ENCODE data around the gene RTP3.
A peak's percentile ranks its signal among the peaks of the same experiment; 100 is the strongest.
"Not testable (repeated sequence)": the region's sequence is repeated elsewhere in the genome, so short reads cannot be mapped to it uniquely, and the experiment has no call there.

Gene RTP3

GRCh38 chr3:46519952-46520351, 22.2 kb downstream of the RTP3 start:
- no peak for DNase-seq (ENCODE audit: low read depth, low spot score)

- no peak for DNase-seq (ENCODE audit: low read depth, low spot score)
These were observed 22.8 kb downstream of the RTP3 start for GRCh38 chr3:46520531-46520930.

GRCh38 chr3:46521096-46521495, 23.3 kb downstream of the RTP3 start:
- DNase-seq (ENCODE audit: low read depth, low spot score), result no peak

GRCh38 chr3:46522201-46522600, 24.4 kb downstream of the RTP3 start:
- DNase-seq (ENCODE audit: low read depth, low spot score), result not testable (repeated sequence)

GRCh38 chr3:46523556-46523955, 25.8 kb downstream of the RTP3 start:
- DNase-seq (ENCODE audit: low read depth, low spot score), result no peak

- no peak for DNase-seq (ENCODE audit: low read depth, low spot score)
These were observed 26.2 kb downstream of the RTP3 start for GRCh38 chr3:46524008-46524407.

- DNase-seq (ENCODE audit: low read depth, low spot score), result no peak
These were observed 27.1 kb downstream of the RTP3 start for GRCh38 chr3:46524832-46525231.

- DNase-seq (ENCODE audit: low read depth, low spot score), result no peak
These were observed 29.5 kb downstream of the RTP3 start for GRCh38 chr3:46527239-46527638.

- DNase-seq (ENCODE audit: low read depth, low spot score), result no peak
These were observed 35.3 kb downstream of the RTP3 start for GRCh38 chr3:46533091-46533490.

- DNase-seq (ENCODE audit: low read depth, low spot score), result no peak
These were observed 38.0 kb downstream of the RTP3 start for GRCh38 chr3:46535746-46536145.

- DNase-seq (ENCODE audit: low read depth, low spot score), result no peak
These were observed 39.0 kb downstream of the RTP3 start for GRCh38 chr3:46536758-46537157.

- no peak for DNase-seq (ENCODE audit: low read depth, low spot score)
These were observed 39.5 kb downstream of the RTP3 start for GRCh38 chr3:46537316-46537715.

GRCh38 chr3:46537779-46538178, 40.0 kb downstream of the RTP3 start:
- DNase-seq (ENCODE audit: low read depth, low spot score), result no peak

- not testable (repeated sequence) for DNase-seq (ENCODE audit: low read depth, low spot score)
These were observed 40.6 kb downstream of the RTP3 start for GRCh38 chr3:46538425-46538802.

GRCh38 chr3:46538803-46539442, 41.1 kb downstream of the RTP3 start:
- peak; percentile 70 for DNase-seq (ENCODE audit: low read depth, low spot score)

- DNase-seq (ENCODE audit: low read depth, low spot score), result no peak
These were observed 41.7 kb downstream of the RTP3 start for GRCh38 chr3:46539443-46540005.

- DNase-seq (ENCODE audit: low read depth, low spot score), result no peak
These were observed 42.8 kb downstream of the RTP3 start for GRCh38 chr3:46540550-46540949.

GRCh38 chr3:46541835-46542234, 44.1 kb downstream of the RTP3 start:
- no peak for DNase-seq (ENCODE audit: low read depth, low spot score)

GRCh38 chr3:46542344-46542743, 44.6 kb downstream of the RTP3 start:
- no peak for DNase-seq (ENCODE audit: low read depth, low spot score)

- DNase-seq (ENCODE audit: low read depth, low spot score), result peak; percentile 46
These were observed 45.0 kb downstream of the RTP3 start for GRCh38 chr3:46542801-46543201.

- no peak for DNase-seq (ENCODE audit: low read depth, low spot score)
These were observed 47.2 kb downstream of the RTP3 start for GRCh38 chr3:46544771-46545503.

GRCh38 chr3:46545818-46546630, 48.2 kb downstream of the RTP3 start:
- DNase-seq (ENCODE audit: low read depth, low spot score), result peak; percentile 49
